GM12864 (cell line): ENCODE results near the gene PLCD4.
A peak's percentile ranks its signal among the peaks of the same experiment; 100 is the strongest.

Experiments
- DNase-seq: peaks from one replicate; pipeline ENCODE4 v3.0.0-alpha.2; 2011; ENCODE audit warnings: low read depth
- H3K4me3 ChIP-seq: 2 replicates; pipeline ENCODE4 v1.5.1; 2011; ENCODE audit warnings: mild to moderate bottlenecking, low read depth, low read length, control low read depth
- CTCF ChIP-seq: IDR thresholded peaks from 2 replicates; pipeline ENCODE4 v1.5.1; 2011; ENCODE audit warnings: low read depth, mild to moderate bottlenecking, moderate library complexity, low read length, control low read depth, inconsistent platforms; ENCODE audit errors: missing control alignments

Gene PLCD4

GRCh38 chr2:218648787-218649100 lies 41.0 kb downstream of the PLCD4 start:
- no peak overlapping the region for H3K4me3 ChIP-seq
- no peak for TF ChIP-seq CTCF
- no peak for DNase-seq

- no peak for DNase-seq
- no peak overlapping the region for H3K4me3 ChIP-seq
- no peak for TF ChIP-seq CTCF
Observed at GRCh38 chr2:218655751-218656150, 48.1 kb downstream of the PLCD4 start.

- peak; percentile 34 for DNase-seq
- peak; percentile 68 for TF ChIP-seq CTCF
- peak overlapping the region; percentile 88 for H3K4me3 ChIP-seq
Observed at GRCh38 chr2:218658671-218659257, 51.1 kb downstream of the PLCD4 start.

GRCh38 chr2:218659258-218659987 lies 51.7 kb downstream of the PLCD4 start, which contains the start of the genes BCS1L and ZNF142:
TSS of gene BCS1L (plus strand) at chr2:218659683. CDS start at chr2:218660988, 1,305 bp downstream.
TSS of gene ZNF142 (minus strand) at chr2:218659623. CDS start at chr2:218656429, 3,194 bp downstream.
- no peak for TF ChIP-seq CTCF
- DNase-seq: peak; percentile 72
- H3K4me3 ChIP-seq: peak within 1 kb of the TSS; percentile 88

- DNase-seq: no peak
- peak overlapping the region; percentile 88 for H3K4me3 ChIP-seq
- TF ChIP-seq CTCF: no peak
Observed at GRCh38 chr2:218659988-218660358, 52.3 kb downstream of the PLCD4 start.

- TF ChIP-seq CTCF: no peak
- H3K4me3 ChIP-seq: no peak overlapping the region
- DNase-seq: no peak
Observed at GRCh38 chr2:218662377-218662776, 54.7 kb downstream of the PLCD4 start.

GRCh38 chr2:218662827-218663226 lies 55.1 kb downstream of the PLCD4 start:
- no peak for DNase-seq
- no peak for TF ChIP-seq CTCF
- H3K4me3 ChIP-seq: no peak overlapping the region
